Muscle of arm (tissue), 14 donors: ENCODE results near the gene GPR85. TPM values are rescaled to one million over a fixed set of nuclear protein-coding genes. Genes with fewer than 3 reads are reported as not detected.
A peak's percentile ranks its signal among the peaks of the same experiment; 100 is the strongest.
"Not testable (repeated sequence)": the region's sequence is repeated elsewhere in the genome, so short reads cannot be mapped to it uniquely, and the experiment has no call there.

Source experiments
- DNase-seq: peaks from one replicate; pipeline ENCODE4 v3.0.0-alpha.2; 2013
- long read RNA-seq, 11 donors: transcript quantifications; one replicate each; lab custom pipeline, GENCODE V29; 2026
- polyA plus RNA-seq, 12 donors: library from polyadenylated mRNA; unstranded; fragments of 120-200 nt; gene quantifications; one replicate each; pipeline ENCODE4 v1.2.1, GENCODE V29; 2013; ENCODE audit not compliant: insufficient read length in 12 of 12

Gene GPR85, protein sequence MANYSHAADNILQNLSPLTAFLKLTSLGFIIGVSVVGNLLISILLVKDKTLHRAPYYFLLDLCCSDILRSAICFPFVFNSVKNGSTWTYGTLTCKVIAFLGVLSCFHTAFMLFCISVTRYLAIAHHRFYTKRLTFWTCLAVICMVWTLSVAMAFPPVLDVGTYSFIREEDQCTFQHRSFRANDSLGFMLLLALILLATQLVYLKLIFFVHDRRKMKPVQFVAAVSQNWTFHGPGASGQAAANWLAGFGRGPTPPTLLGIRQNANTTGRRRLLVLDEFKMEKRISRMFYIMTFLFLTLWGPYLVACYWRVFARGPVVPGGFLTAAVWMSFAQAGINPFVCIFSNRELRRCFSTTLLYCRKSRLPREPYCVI
- 1 to 10 TPM in 10 of 12 donors, under 1 TPM in 1, not detected in 1; 0.84 to 3.2 (median 1.5) TPM for polyA plus RNA-seq
- long read RNA-seq, donor 1: 0 reads
- long read RNA-seq, donor 2: 0 reads
- long read RNA-seq, donor 3: 0 reads
- long read RNA-seq, donor 4: 0 reads
- long read RNA-seq, donor 5: 0 reads
- long read RNA-seq, donor 6, partial matches to known transcripts: 0 of 1 reads
- long read RNA-seq, donor 6, other reads (novel, unspliced or antisense): 0 of 1 reads
- long read RNA-seq, donor 7: 0 reads
- long read RNA-seq, donor 8, partial matches to known transcripts: 0 of 1 reads
- long read RNA-seq, donor 8, other reads (novel, unspliced or antisense): 0 of 1 reads
- long read RNA-seq, donor 9: 0 reads
- long read RNA-seq, donor 10: 0 reads
- long read RNA-seq, donor 11, partial matches to known transcripts: 0 of 1 reads
- long read RNA-seq, donor 11, other reads (novel, unspliced or antisense): 0 of 1 reads

GRCh38 chr7:113086431-113086888, at the start of gene GPR85:
TSS of gene GPR85 (minus strand) at chr7:113086827. CDS start at chr7:113084721, 2,106 bp downstream.
- peak; percentile 53 for DNase-seq

DNA sequence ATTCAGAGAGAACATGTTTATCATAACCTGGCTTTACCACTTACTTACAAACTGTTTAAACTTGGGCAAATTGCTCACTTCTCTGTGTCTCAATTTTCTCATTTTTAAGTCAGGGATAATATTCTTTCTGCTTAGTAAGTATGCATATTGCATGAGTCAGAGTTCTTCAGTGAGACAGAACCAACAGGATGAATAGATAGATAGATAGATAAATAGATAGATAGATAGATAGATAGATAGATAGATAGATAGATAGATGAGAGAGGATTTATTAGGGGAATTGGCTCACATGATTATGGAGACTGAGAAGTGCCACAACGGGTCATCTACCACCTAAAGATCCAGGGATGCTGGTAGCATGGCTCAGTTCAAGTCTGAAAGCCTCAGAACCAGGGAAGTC, 47.4 kb upstream of the GPR85 start:
- DNase-seq: no peak

GRCh38 chr7:113131367-113131766, 44.7 kb upstream of the GPR85 start:
- no peak for DNase-seq

- no peak for DNase-seq
These were observed 41.4 kb upstream of the GPR85 start for GRCh38 chr7:113128031-113128430.

GRCh38 chr7:113125728-113126127, 39.1 kb upstream of the GPR85 start:
- no peak for DNase-seq

DNA sequence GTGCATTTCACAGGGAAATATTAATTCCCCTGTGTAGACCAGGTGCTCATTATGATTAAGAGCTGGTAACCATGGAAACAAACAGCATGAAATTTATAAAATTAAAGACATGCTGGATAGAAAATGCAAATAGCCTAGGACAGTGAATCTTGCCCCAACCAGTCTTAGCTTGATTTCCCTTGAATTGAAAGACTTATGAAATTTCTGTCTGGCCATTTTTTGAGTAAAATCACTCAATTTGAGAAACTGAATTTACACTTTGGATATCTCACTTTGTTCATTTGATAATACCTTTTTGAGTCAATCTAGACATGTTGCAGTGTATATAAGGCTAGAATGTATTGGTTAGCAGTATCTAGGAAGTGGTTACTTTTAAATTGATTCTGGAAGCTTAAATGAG, 36.1 kb upstream of the GPR85 start:
- no peak for DNase-seq

DNA sequence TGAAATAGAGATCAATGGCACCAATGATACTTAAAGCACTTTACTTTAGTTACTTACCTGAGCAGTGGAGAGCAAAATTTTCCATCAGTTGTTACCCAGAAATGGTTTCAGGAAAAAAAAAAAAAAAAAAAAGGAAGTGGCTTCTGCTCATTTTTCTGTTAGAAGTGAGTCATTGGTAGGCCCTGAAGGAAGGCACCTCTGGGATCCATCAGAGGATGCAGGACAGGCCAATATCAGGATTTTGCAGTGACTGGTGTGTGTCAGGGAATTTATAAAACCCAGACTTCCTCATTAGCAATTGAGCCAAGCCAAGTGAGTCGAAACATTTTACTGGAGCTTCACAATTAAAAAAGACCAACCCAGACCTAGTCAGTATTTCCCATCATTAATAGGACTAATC, 34.0 kb upstream of the GPR85 start:
- DNase-seq: no peak

- no peak for DNase-seq
These were observed 32.8 kb upstream of the GPR85 start for GRCh38 chr7:113119429-113119828.

GRCh38 chr7:113118074-113118959, 31.7 kb upstream of the GPR85 start, which contains the start of gene SMIM30:
TSS of gene SMIM30 (minus strand) at chr7:113118554. CDS start at chr7:113117578, 976 bp downstream.
- peak; percentile 92 for DNase-seq

DNA sequence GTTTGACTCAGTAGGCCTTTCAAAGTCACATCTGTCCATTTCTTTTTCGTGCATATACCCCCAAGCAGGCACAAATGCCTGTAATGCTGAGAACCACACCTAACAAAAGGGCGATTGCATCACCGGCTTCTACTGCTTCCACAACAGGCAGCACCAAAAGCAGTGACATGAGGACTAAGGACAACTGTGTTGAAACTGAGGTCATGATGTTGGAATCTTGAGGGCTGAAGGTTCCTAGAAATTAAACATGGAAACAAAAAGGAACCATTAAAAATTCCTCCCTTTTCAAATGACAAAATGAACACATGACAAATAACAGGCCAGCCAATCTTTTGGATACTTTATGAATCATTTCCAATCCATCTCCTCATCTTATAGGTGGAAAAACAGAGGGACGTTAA, 30.7 kb upstream of the GPR85 start:
- not testable (repeated sequence) for DNase-seq

DNA sequence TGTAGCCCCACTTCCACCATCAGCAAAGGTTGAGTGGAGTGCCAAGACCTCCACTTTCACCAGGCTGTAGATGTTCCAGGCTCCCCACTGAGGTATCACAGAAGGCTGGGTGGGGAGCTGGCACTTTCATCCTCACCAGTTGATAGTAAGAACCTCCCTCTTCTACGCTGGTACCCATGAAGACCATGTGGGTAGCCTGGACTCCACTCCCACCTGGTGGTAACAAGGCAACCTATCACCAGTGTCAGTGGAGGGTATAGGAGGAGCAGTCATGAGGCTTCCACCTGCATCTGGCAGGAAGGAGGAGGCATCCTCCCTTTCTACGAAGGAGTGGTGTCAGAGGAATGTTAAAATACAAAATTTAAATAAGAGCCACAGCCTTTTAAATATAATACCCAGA, 27.3 kb upstream of the GPR85 start:
- no peak for DNase-seq

- DNase-seq: no peak
These were observed 23.1 kb upstream of the GPR85 start for GRCh38 chr7:113109718-113110117.

- no peak for DNase-seq
These were observed 13.5 kb upstream of the GPR85 start for GRCh38 chr7:113100121-113100603.

DNA sequence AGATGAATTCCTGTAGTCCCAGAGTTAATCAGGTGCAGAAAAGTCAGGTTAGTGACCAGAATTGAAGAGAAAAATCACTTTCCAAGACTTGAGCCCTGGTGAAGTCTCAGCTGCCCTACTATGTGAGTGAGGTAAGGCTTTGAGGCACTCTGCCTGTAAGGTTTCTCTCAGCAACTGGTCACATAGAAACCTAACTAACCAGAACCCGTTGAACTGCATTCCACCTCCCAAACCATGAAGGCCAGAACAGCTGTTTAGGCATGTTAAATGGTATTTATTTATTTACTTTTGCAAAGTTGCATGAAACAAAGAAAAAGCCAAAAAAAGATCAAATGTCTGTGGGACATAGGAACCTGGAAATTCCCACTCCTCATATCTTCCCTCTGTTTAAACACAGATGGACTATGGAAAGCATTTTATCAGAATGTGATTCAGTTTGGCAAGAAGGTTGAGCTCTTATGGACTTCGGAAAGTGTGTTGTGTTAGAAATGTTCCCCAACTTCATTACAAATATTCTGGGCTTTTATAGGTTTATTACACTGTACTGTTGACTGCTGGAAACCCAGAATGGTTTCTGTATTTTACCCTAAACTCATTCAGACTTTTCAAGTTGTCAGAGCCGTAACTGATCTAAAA, 12.8 kb upstream of the GPR85 start:
- DNase-seq: no peak

DNA sequence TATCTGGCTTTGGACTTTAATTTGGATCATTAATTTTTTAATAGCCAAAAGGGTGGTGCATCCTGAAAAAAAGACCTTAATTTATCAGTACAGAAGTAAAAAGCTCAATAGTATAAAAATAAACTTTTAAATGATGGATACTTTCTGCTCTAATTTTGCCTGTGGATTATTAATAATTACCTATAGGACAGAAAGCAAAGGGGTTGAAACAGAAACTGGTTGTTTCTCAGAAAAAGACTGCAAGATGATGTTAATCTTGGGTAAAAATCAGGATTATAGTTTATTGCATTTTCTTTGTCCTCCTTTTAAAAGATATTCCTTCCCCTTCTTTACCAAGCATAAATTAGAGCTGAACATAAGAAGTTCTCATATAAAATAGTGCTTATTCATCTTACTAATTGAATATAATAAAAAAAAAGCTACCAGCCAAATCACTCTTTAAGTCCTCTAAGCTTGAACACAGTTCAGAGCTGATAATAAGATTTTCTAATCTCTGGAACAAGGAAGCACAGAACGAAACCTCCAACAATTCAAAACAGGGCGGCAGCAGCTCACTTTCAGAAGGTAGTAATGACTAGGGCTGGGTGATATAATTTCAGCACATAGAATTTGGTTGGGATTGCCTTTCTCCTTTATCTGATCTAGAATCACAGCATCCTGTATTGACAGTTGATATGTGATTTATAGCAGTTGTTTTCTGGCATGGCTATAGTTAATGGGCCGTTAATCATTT, 8.1 kb upstream of the GPR85 start:
- DNase-seq: no peak

DNA sequence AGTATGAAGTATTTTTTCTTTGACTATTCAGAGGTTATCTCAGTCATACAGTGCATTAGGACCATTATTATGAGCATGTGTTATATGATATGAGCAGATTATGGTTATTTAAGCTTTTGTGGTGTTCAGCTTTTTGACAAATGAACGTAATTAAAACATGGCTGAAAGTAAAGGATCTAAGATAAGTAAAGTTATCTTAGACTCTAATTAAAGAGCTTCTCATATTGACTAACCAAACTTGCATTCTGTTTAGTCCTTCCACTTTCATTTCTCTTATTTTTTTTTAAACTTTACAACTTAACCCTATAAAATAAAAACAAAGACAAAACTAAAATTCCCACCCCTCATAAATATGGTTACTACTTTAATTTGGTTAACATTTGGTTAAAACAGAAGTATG, 6.9 kb upstream of the GPR85 start:
- DNase-seq: no peak

- no peak for DNase-seq
These were observed 6.1 kb upstream of the GPR85 start for GRCh38 chr7:113092762-113093161.

DNA sequence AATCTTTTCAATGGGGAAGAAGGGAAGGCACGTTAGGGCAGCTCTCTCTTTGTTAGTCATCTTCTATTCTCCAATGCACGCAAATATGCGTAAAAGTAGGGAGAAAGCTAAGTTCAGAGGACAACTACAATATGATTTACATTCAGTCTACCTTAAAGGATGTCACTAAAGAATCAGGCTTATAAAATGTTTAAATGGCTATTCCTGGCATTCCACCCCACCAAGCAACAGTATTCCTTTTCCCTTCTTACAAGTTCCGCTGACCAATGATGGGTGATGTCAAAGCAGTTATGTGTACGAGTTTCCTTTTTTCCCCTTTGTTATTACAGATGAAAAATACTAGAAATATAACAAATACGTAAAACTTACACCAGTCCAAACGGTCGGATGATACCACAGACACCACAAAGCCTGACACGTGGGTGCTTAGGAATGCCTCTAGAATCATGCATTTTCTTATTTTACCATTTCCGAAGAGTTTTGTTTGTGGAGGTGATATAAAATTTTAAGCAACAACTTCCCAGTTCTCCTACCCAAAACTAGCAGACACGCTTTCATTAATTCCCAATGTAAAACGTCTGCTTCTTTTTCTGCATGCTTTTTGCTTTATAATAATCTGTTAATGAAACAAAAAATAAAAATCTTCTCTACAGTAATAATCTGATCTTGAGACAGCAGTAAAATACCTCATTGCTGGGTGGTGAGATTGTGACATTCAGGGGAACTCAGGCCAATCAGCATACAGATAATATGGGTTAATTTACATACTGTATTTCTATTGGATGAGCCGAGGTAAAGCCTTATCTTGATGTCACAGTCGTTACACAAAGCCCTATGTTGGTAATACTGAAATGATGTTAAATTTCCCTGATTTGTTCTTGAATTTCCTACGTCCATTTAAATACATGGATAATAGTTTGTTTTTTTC, 708 bp upstream of the GPR85 start:
- DNase-seq: peak; percentile 68

DNA sequence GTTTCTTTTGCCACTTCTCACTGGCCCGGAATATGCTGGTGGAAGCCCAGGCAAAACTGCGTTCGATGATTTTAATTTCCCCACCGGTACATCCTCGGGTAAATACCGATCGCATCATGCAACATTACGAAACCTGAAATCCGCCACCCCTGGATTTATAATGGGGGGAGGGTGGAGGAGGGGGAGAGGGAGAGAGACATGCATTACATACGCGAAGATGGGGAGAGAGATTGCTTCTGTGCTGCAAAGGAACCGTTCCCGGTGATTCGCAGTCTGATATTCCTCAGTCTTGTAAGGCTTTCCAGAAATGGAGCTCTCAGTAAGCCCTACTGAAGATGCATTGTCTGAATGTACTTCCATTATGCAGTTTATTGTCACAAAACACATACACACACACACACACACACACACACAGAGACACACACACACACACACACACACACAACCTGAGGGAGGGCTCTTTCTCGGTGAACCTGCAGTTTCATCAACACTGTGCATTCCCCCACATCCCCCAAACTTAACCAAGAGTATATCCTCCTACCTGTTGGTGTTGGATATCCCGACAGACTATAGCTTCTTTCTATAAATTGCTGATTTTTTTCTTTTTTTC, 741 bp downstream of the GPR85 start:
- peak; percentile 16 for DNase-seq
